SK-N-MC (cell line): ENCODE measurements around the gene NLGN4X.
A peak's percentile ranks its signal among the peaks of the same experiment; 100 is the strongest.

Experiments
- DNase-seq: peaks from one replicate; pipeline ENCODE4 v3.0.0-alpha.2; 2011; ENCODE audit warnings: low read depth, low spot score
- H3K27ac ChIP-seq: fragments of 200-600 bp; sonication (generic); 2 replicates; pipeline ENCODE4 v1.5.1; 2016; ENCODE audit warnings: mixed run types
- H3K36me3 ChIP-seq: fragments of 200-600 bp; sonication (generic); 2 replicates; pipeline ENCODE4 v1.6.1; 2017; ENCODE audit warnings: antibody characterized with exemption, low read length, mixed read lengths; ENCODE audit not compliant: insufficient read depth
- H3K4me3 ChIP-seq: fragments of 200-600 bp; sonication (generic); 2 replicates; pipeline ENCODE4 v1.5.1; 2016
- H3K9ac ChIP-seq: fragments of 200-600 bp; sonication (generic); 2 replicates; pipeline ENCODE4 v1.8.0; 2017; ENCODE audit warnings: mixed run types, mixed read lengths; ENCODE audit not compliant: insufficient read length
- H3K9me3 ChIP-seq: fragments of 200-600 bp; sonication (generic); 2 replicates; pipeline ENCODE4 v1.6.1; 2017; ENCODE audit warnings: low read depth, mild to moderate bottlenecking, antibody characterized with exemption, low read length, moderate library complexity, mixed read lengths
- EZH2 ChIP-seq: fragments of 200-600 bp; sonication (generic); IDR thresholded peaks from one replicate; pipeline ENCODE4 v1.6.1; 2017; ENCODE audit warnings: antibody characterized with exemption
- FOXP2 ChIP-seq: optimal IDR thresholded peaks from 2 replicates; pipeline ENCODE3; 2011; ENCODE audit warnings: mild to moderate bottlenecking, moderate library complexity; ENCODE audit not compliant: insufficient read depth; ENCODE audit errors: extremely low read length, control extremely low read depth
- POLR2AphosphoS5 ChIP-seq: IDR thresholded peaks from 2 replicates; pipeline ENCODE4 v1.6.1; 2012; ENCODE audit warnings: mild to moderate bottlenecking, low read depth, low read length, borderline replicate concordance

Gene NLGN4X

DNA sequence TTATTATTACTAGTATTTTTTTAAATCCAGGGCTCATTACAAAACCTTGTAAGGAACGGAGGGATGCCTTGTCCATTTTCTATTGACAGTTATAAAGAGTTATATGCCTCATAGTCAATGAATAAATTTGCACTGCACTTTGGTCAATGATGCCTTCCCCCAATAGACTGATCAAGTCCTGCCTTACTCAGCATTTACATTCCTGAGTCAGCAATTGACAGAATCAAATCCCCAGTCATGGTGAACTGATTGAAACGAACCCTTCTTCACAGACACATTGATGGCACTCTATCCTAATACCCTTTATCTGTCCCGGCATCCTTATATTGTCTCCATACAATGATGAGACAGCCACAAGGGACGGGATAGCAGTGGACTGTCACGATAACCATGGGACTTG is 213.2 kb downstream of the NLGN4X start:
- no peak for DNase-seq
- TF ChIP-seq EZH2 (no peak), FOXP2 (no peak), POLR2AphosphoS5 (no peak)
- H3K27ac ChIP-seq, result no peak overlapping the region
- no peaks in the 10 kb centered on the region; the same call in 1 of the 2 replicates for H3K9me3 ChIP-seq
- peaks cover 8% of the 10 kb centered on the region; the same call in 1 of the 2 replicates for H3K36me3 ChIP-seq
- no peak overlapping the region for H3K9ac ChIP-seq
- no peak overlapping the region for H3K4me3 ChIP-seq

DNA sequence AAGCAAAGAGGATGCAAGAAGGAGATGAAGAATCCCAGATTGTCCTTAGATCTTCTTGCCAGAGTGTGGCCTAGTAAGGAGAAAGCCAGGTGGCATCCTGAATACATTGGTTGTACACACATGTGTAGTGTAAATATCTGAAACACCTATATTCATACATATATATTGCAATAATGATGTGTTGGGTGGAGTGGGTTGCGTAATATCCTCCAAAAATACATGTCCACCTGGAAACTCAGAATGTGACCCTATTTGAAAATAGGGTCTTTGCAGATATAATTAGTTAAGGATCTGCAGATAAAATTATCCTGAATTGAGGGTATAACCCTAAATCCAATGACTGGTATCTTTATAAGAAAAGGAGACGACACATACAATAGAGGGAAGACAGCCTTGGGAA is 216.3 kb downstream of the NLGN4X start:
- H3K36me3 ChIP-seq, result peaks cover 25% of the 10 kb centered on the region; the same call in 1 of the 2 replicates

DNA sequence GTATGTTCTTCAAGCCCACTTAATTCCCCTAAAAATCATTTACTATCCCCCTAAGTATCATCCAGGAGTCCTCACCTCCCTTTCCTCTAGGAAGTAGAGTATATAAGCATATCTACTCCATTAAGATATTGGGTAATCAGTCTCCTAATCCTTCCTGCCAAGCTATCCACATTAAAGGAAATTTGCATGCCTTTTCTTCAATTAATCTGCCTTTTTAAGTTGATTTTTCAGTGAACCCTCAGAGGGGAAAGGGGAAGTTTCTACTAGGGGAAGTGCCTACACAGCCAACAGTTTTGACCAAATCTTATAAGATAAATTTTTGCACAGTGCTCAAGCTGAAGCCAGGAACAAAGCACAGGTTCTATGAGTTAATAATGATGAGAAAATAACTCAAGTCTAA is 222.8 kb downstream of the NLGN4X start:
- no peak for DNase-seq
- Histone ChIP-seq H3K9ac (no peak overlapping the region), H3K4me3 (no peak overlapping the region), H3K9me3 (no peaks in the 10 kb centered on the region), H3K27ac (no peak overlapping the region), H3K36me3 (peaks cover 21% of the 10 kb centered on the region; the same call in 1 of the 2 replicates)
- TF ChIP-seq FOXP2 (no peak), EZH2 (no peak), POLR2AphosphoS5 (no peak)

More for the DNA sequence above, 216.3 kb downstream of the NLGN4X start:
- no peak for DNase-seq
- Histone ChIP-seq H3K9ac (no peak overlapping the region), H3K27ac (no peak overlapping the region), H3K9me3 (no peaks in the 10 kb centered on the region; the same call in 1 of the 2 replicates), H3K4me3 (no peak overlapping the region)
- TF ChIP-seq FOXP2 (no peak), EZH2 (no peak), POLR2AphosphoS5 (no peak)

DNA sequence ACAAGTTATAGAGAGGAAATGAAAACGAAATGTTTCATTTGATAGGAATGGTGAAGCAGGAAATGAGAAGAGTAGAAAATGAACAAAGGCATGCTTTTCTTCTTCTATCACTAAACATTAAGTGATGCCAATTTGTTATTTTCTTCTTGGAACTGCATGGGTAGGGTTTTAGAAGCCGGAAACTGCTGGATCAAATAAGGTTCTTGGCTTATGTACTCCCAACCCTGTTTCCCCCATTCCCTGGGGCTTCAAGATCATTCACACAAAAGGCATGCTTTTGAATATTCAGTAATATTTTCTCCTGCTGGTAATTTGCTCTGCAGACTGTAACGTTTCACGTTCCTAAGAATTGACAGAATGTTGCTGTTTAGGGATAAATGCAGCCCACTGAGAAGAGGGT is 224.1 kb downstream of the NLGN4X start:
- DNase-seq, result peak; percentile 79
- H3K4me3 ChIP-seq, result peak overlapping the region; percentile 41
- no peak for TF ChIP-seq EZH2
- TF ChIP-seq POLR2AphosphoS5, result peak; percentile 48; the same call in 1 of the 2 replicates
- peaks cover 14% of the 10 kb centered on the region; the same call in 1 of the 2 replicates for H3K36me3 ChIP-seq
- H3K9me3 ChIP-seq, result no peaks in the 10 kb centered on the region
- H3K27ac ChIP-seq, result peak overlapping the region; percentile 89
- peak overlapping the region; percentile 4 for H3K9ac ChIP-seq

DNA sequence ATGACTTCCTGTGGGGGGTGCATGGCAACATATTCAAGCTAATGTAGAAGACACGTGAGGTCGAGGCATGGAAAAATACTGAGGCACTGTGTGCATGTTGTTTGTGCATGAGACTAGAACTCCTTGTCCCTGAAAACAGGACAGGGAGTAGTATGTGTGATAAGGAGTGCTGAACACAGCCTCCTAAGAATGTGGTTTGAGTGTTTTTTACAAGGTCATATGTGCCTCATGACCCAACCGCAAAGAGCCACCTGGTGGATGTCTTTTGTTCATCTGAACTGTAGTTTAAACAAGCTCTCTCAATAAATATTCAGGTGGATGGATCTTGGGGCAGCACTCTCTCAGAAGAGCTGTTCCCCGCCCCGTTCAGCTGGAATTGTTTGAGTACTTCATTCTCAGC is 226.6 kb downstream of the NLGN4X start:
- H3K4me3 ChIP-seq, result no peak overlapping the region
- no peaks in the 10 kb centered on the region for H3K9me3 ChIP-seq
- peaks cover 4% of the 10 kb centered on the region for H3K36me3 ChIP-seq
- DNase-seq, result no peak
- H3K27ac ChIP-seq, result no peak overlapping the region
- H3K9ac ChIP-seq, result no peak overlapping the region
- no peak for TF ChIP-seq FOXP2
- TF ChIP-seq POLR2AphosphoS5, result no peak
- TF ChIP-seq EZH2, result no peak

DNA sequence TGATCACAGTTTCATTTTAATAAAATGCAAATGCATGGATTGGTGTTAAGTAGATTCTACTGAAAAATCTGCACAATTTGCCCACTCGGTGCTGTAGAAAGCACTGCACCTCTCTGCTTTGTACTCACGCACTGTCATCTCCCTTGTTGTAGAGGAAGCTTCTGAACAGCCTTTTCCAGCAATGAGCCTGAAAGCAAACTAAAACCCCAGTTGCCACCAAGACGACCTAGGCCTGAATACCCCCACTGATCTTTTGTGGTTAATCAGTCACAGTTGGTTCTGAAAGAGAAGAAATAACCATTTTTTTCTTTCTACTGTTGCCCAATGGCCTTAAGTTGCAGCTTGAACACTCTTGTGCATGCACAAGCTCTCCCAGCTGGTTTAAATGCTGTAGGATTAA is 229.8 kb downstream of the NLGN4X start:
- TF ChIP-seq FOXP2 (no peak), EZH2 (no peak), POLR2AphosphoS5 (no peak)
- Histone ChIP-seq H3K9ac (no peak overlapping the region), H3K27ac (no peak overlapping the region), H3K4me3 (no peak overlapping the region), H3K9me3 (no peaks in the 10 kb centered on the region), H3K36me3 (peaks cover 4% of the 10 kb centered on the region)
- no peak for DNase-seq

DNA sequence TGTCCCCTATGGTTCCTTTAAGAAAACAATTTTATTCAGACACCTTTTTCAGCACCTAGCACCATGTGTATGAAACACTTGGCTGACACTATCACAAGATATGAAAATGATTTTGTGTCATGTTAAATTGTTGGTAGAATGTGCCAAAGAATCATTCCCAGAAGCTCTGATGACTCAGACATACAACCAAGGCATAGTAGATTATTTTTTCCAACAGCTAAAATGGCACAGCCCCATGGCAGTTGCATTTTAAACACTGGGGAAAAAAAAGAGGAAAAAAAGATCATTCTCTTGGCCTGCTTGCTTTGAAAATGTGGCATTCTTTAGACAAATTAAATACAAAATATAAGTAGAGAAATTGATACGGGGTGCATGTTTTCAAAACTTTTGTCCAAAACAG is 230.2 kb downstream of the NLGN4X start:
- H3K27ac ChIP-seq, result no peak overlapping the region
- H3K4me3 ChIP-seq, result no peak overlapping the region
- no peak overlapping the region for H3K9ac ChIP-seq
- TF ChIP-seq POLR2AphosphoS5 (no peak), FOXP2 (no peak), EZH2 (no peak)
- peaks cover 4% of the 10 kb centered on the region for H3K36me3 ChIP-seq
- no peak for DNase-seq
- no peaks in the 10 kb centered on the region for H3K9me3 ChIP-seq

DNA sequence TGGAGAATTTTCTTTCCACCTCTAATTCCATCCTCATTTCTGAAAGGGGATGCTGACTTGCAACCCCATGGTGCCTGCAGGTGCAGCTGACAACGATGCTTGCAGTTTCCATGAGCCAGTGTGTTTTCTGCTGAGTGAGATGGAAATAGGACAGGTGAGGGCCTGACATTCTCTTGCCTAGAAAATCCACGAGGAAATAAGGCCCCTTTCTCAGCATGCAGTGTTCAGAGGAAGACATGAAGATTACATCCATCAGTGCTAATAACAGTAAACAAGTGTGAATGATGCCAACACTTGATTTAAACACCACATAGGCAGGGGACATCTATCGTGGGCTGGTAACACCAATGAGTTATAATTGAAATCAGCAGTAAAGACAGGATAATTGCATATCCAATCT is 237.3 kb downstream of the NLGN4X start:
- TF ChIP-seq FOXP2, result no peak
- no peak for TF ChIP-seq POLR2AphosphoS5
- no peak for TF ChIP-seq EZH2
- no peak for DNase-seq
- Histone ChIP-seq H3K9me3 (no peaks in the 10 kb centered on the region), H3K9ac (no peak overlapping the region), H3K27ac (no peak overlapping the region), H3K4me3 (no peak overlapping the region), H3K36me3 (no peaks in the 10 kb centered on the region)

DNA sequence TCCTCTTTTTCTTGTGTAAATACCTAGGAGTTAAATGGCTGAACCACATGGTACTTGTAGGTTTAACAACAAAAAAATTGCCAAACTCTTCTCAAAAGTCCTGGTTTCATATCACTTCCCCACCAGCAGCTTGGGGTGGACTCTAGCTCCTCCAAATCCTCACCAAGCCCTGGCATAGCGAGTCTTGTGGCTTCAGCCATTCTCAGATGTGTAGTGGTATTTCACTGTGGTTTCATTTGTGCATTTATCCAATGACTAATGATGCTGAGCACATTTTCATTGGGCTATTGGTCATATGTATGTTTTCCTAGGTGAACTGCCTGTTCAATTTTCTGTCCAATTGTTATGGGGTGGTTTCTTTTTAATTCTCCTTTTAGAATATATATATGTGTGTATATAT is 249.3 kb downstream of the NLGN4X start:
- TF ChIP-seq FOXP2 (no peak), EZH2 (no peak), POLR2AphosphoS5 (no peak)
- no peaks in the 10 kb centered on the region for H3K36me3 ChIP-seq

More for the DNA sequence above, 249.3 kb downstream of the NLGN4X start:
- Histone ChIP-seq H3K9me3 (no peaks in the 10 kb centered on the region), H3K27ac (no peak overlapping the region), H3K9ac (no peak overlapping the region), H3K4me3 (no peak overlapping the region)
- no peak for DNase-seq
